ENCODE measurements around the gene ZNF8. TPM values are rescaled to one million over a fixed set of nuclear protein-coding genes. Genes with fewer than 3 reads are reported as not detected.
A peak's percentile ranks its signal among the peaks of the same experiment; 100 is the strongest.
"Not testable (repeated sequence)": the region's sequence is repeated elsewhere in the genome, so short reads cannot be mapped to it uniquely, and the experiment has no call there.

ZNF8 gene
- total RNA-seq, 1 donor from 2014 or later: 10.9 TPM

DNA sequence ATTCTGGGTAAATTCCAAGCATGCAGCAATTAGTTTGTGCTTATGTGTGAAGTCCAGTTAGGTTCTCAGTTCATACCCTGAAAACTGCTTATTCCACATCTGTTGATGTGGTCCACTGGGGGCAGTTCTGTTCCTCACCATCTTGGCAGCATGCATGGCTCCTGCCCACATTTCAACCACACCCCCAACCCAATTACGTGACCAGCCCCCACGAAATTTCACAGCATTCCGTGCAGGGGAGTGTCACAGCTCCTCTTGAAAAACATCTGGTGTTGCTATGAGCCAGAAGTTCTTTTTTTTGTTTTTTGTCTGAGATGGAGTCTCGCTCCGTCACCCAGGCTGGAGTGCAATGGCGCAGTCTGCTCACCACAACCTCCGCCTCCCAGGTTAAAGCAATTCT, 17.3 kb downstream of the ZNF8 start:
- DNase-seq (ENCODE audit: low read depth): no peak

GRCh38 chr19:58300620-58301019, 21.9 kb downstream of the ZNF8 start:
- DNase-seq (ENCODE audit: low read depth): no peak

DNA sequence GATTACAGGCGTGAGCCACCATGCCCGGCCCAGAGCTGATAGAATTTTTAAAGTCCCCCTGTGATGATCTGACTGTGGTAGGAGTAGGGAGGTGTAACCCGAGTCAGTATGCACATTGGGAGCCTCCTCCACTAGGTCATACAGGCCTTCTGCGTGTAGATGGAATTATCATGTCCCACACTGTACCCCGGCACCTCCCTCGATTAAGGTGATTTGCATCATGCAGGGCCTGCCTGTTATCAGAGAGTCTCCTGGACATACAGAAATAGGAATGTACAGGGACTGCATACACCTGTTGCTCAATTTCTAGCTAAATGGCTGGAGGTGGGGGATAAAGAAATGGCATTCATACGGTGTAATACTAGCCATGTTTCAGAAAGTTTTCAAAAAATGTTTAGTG, 25.5 kb downstream of the ZNF8 start:
- no peak for DNase-seq (ENCODE audit: low read depth)

- no peak for DNase-seq (ENCODE audit: low read depth)
Measured at GRCh38 chr19:58304748-58305064, 26.0 kb downstream of the ZNF8 start.

GRCh38 chr19:58305065-58305931, 26.5 kb downstream of the ZNF8 start, which contains the start of gene ERVK3-1:
Gene ERVK3-1, plus strand, starts transcription at chr19:58305377. Its CDS starts 6,792 bp downstream, at chr19:58312169.
- DNase-seq (ENCODE audit: low read depth): peak; percentile 94

DNA sequence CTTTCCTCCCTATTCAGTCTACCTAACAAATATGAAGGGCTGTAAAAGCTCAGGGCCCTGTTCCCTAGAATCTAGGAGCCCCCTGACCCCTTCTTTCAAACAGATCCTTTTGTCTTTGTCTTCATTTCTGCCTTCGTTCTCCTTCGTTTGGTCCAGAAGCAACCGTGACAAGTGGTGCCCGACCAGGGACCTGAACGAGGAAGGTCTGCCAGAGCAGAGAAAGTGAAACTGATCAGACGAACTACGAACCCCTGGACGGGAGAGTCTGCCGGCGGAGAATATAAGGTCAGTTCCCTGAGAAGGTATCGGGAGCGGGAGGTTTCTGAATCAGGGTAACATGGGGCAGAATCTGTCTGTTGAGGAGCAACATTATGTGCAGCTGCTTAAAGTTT, 27.2 kb downstream of the ZNF8 start:
- DNase-seq (ENCODE audit: low read depth): no peak

DNA sequence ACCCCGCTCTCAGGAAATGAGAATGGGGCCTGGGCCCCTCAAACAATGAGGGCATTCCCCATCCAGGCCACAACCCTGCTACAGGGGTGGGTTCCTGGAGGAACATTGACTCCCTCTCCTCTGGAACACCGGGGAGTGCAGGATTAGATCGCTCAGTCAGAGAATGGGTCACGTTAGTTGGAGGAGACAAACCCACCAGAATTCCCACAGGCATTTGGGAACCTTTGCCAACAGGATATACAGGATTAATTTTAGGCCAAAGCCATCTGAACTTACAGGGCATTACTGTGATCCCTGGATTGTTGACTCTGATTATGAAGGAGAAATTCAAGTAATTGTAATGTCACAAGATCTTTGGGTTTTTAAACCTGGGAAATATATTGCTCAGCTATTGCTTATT, 29.0 kb downstream of the ZNF8 start:
- no peak for DNase-seq (ENCODE audit: low read depth)

DNA sequence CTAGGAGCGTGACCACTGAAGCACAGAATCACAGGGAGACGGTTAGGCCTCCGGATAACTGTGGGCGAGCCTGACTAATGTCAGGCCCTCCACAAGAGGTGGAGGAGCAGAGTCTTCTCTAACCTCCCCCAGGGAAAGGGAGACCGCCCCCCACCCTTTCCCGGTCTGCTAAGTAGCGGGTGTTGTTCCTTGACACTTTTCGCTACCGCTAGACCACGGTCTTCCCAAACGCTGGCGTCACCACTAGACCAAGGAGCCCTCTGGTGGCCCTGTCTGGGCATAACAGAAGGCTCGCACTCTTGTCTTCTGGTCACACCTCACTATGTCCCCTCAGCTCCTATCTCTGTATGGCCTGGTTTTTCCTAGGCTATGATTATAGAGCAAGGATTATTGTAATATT, 31.9 kb downstream of the ZNF8 start:
- not testable (repeated sequence) for DNase-seq (ENCODE audit: low read depth)

GRCh38 chr19:58311345-58311865, 32.6 kb downstream of the ZNF8 start:
- no peak for DNase-seq (ENCODE audit: low read depth)

DNA sequence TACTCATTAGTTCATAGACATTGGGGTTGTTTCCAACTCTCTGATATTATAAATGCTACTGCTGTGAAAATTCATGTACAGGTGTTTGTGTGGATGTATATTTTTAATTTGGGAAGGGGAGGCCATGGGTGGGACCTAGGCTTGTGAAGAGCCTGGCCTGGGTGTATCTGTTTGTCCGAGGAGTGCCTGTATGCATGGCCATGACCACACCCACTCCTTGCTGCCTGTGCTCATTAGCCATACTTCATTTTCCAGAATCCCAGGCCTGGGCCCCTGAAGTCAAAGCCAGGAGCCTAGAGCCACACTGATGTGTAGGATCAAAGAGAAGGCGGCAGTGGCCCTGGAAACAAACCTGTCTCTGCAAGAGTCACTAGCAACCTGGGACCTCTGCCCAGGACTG, 36.8 kb downstream of the ZNF8 start:
- no peak for DNase-seq (ENCODE audit: low read depth)

DNA sequence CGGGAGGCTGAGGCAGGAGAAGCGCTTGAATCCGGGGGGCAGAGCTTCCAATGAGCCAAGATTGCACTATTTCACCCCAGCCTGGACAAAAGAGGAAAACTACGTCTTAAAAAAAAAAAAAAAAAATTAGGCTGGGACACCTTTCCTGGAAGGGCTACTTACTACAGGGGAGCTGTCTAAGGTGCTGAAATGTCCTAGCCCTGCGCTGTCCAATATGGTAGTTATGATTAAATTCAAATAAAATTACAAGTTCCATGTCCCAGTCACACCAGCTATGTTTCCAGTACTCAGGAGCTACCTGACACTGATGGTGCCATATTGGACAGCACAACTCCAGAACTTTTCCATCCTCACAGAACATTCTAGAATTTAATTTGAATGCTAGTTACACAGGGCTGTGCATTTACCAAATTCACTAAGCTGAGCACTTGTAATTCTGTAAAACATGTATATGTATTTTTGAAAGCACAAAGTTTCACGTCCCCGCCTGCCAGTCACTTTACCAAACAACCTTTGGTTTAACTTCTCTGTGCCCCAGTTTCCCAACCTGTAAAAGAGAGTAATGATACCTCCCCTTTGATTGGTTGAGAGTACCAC, 38.8 kb downstream of the ZNF8 start:
- DNase-seq (ENCODE audit: low read depth): peak; percentile 39

- DNase-seq (ENCODE audit: low read depth): no peak
Measured at GRCh38 chr19:58318297-58318696, 39.5 kb downstream of the ZNF8 start.

- no peak for DNase-seq (ENCODE audit: low read depth)
Measured at GRCh38 chr19:58319241-58319640, 40.5 kb downstream of the ZNF8 start.

DNA sequence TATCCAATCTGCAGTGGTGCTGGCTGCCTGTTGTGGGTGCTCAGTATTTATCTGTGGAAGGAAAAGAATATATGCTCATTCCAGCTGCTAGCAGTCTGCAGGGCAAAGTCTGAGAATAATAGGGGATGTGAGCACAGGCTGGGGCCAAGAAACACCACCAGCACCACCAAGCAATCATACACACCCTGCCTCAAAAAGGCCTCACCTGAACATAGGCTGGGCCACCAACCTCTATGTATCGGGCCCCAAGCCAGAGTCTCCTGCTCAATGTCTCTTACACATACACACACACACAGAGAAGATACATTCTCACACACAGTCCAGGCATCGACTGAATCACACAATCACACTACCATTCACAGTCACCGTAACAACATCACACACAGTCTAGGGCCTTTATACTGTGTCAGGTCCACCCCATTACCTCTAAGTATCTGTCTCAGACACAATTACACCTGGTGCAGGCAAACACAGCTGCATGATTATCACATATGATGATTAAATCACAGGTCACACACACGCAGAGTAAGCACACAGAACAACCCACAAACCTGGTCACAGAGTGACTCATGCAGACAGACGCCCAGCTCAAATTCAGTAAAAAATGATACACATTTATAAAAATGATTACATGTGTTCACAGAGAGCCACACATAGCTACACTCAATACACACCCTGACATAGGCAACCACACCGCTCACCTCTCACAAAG, 46.7 kb downstream of the ZNF8 start:
- no peak for DNase-seq (ENCODE audit: low read depth)

- no peak for DNase-seq (ENCODE audit: low read depth)
Measured at GRCh38 chr19:58326501-58326913, 47.8 kb downstream of the ZNF8 start.

DNA sequence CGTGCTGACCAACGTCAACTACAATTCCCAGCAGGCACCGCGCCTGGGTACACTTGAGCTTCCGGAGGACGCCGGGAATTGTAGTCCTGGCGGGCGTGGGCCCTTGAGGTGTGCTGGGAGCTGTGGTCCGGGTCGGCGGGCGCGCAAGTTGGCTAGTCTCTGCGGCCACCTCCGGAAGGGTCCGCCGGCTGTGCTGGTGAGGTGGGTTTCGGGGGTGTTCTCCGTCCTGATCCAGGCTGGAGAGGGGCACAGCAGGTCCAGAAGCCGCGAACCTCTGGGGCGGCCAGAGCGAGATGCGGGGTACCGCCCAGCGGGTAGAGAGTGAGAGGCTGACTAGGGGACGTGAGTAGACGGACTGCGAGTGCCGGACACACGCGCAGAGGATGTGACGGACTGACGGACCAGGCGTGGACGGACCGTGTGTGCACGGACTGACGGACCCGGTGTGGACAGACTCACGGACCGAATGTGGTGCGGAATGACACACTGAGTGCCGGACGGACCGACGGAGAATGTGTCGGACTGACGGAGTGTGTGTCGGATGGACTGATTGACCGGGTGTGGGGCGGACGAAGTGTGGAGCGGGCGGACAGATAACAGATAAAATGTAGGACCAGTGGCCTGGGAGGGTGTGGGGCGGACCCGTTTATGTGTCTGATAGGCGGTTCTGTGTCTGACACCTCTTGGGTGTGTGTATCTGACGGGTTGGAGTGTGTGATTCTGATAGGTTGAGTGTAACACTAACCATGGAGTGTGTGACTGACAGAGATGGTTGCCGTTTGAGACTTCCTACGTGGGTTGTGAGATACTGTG, 48.4 kb downstream of the ZNF8 start, which contains the start of gene ZSCAN22:
Gene ZSCAN22 (plus strand): TSS at position 81 of the 813 bp plus-strand sequence. CDS start 7,809 bp downstream, outside the sequence.
- peak; percentile 90 for DNase-seq (ENCODE audit: low read depth)

DNA sequence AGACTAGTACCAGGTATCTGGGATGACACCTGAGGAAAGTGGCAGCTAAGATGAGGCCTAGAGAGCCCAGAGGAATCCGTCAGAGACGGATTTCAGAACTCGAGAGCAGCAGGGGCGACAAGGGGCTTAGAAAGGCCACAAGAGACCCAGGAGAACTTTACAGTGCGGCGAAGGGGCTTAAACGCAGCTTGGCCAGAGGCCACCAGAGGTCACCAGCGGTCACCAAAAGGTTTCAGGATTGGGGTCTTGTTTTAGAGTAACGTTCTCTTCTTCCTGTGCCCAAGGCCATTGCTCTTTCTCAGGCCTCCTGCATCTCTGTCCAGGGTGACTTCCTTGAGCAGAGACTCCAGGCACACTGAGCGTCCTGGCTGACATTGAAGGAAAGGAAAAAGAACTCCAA, 50.2 kb downstream of the ZNF8 start:
- no peak for DNase-seq (ENCODE audit: low read depth)

- peak; percentile 54 for DNase-seq (ENCODE audit: low read depth)
Measured at GRCh38 chr19:58330458-58330857, 51.7 kb downstream of the ZNF8 start.

- DNase-seq (ENCODE audit: low read depth): no peak
Measured at GRCh38 chr19:58332697-58333096, 53.9 kb downstream of the ZNF8 start.

GRCh38 chr19:58334691-58335249, 56.0 kb downstream of the ZNF8 start:
- no peak for DNase-seq (ENCODE audit: low read depth)

GRCh38 chr19:58335630-58336029, 56.9 kb downstream of the ZNF8 start:
- DNase-seq (ENCODE audit: low read depth): no peak

Data from renal cortical epithelial cell (primary cell).